ENCODE results near the gene METRNL. TPM values are rescaled to one million over a fixed set of nuclear protein-coding genes. Genes with fewer than 3 reads are reported as not detected.
"Not testable (repeated sequence)": the region's sequence is repeated elsewhere in the genome, so short reads cannot be mapped to it uniquely, and the experiment has no call there.

METRNL gene
- total RNA-seq, 1 experiment from 2014 or later = 21.0 TPM

DNA sequence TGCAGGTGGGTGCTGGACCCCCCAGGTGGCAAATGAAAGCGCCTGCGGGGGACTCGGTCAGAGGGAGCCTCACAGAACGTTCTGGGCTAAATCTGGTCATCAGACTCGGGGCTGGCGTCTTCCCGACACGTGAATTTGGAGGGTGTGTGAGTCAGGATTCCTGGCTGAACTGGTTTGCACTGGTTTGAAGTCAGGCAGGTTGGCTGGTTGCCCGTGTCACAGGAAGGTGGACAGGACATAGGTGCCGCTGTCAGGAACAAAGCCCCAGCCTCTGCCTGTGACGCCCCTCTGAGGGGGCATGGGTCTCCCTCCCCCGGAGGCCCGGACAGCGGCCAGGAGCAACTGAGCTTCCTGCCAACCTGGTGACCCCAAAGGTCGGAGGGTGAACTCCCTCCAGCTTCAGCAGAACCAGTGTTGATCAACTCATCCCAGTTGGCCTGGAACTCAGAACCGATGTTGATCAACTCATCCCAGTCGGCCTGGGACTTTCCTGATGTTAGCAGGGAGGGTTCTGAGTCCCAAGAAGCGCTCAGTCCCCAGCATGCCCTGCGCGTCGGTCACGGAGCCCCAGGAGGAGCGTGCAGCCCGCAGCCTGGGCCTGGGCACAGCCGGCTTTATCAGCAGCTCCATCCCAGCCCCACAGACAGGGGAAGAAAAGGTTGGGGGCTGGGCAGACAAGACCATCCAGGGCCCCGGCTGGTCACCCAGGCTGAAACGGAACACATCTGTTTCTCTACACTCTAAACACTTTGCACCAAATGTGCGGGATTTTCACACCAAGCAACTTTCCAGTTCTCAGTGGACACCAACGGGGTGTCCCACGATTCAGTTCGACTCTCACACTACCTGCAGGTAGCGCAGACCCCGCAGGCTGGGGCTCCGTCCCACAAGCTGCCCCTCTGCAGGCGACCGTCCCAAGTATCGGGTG is 14.4 kb upstream of the METRNL start:
- no peaks in the 10 kb centered on the region for H3K4me1 ChIP-seq (ENCODE audit: control insufficient read depth, insufficient read depth, low read length)
- H3K4me3 ChIP-seq (ENCODE audit: low read depth in 2 of 2, low read length in 2 of 2) = no peak overlapping the region
- in situ Hi-C loops (cut with HindIII; ENCODE audit: low pct_unique_long_range_greater_than_20kb, low sequenced_read_pairs) (no loop called here), intact Hi-C loops (cut with micrococcal nuclease; ENCODE audit: unreplicated experiment) (no loop called here)
- ChIA-PET POLR2A (no interaction called here), CTCF (no interaction called here)
- H3K27me3 ChIP-seq (ENCODE audit: control insufficient read depth, insufficient read depth, low read length) = no peaks in the 10 kb centered on the region
- no peaks in the 10 kb centered on the region for H3K36me3 ChIP-seq (ENCODE audit: control insufficient read depth, insufficient read depth, low read length)
- ATAC-seq (no peak), DNase-seq (ENCODE audit: low read depth, low spot score) (no peak)
- no TSS peak for BruUV-seq (replicated peaks)
- no peak overlapping the region for H3K27ac ChIP-seq (ENCODE audit: low read length)
- no peaks in the 10 kb centered on the region for H3K9me3 ChIP-seq (ENCODE audit: control insufficient read depth, insufficient read depth, low read depth, low read length)
- no peak for TF ChIP-seq SIN3A (IDR thresholded peaks at IDR 0.05; ENCODE audit: borderline replicate concordance, insufficient read depth, low read depth, low read length)
- TF ChIP-seq, protein P1, sequence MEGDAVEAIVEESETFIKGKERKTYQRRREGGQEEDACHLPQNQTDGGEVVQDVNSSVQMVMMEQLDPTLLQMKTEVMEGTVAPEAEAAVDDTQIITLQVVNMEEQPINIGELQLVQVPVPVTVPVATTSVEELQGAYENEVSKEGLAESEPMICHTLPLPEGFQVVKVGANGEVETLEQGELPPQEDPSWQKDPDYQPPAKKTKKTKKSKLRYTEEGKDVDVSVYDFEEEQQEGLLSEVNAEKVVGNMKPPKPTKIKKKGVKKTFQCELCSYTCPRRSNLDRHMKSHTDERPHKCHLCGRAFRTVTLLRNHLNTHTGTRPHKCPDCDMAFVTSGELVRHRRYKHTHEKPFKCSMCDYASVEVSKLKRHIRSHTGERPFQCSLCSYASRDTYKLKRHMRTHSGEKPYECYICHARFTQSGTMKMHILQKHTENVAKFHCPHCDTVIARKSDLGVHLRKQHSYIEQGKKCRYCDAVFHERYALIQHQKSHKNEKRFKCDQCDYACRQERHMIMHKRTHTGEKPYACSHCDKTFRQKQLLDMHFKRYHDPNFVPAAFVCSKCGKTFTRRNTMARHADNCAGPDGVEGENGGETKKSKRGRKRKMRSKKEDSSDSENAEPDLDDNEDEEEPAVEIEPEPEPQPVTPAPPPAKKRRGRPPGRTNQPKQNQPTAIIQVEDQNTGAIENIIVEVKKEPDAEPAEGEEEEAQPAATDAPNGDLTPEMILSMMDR (IDR thresholded peaks at IDR 0.05) = no peak
- no peak for TF ChIP-seq TCF7L2 (IDR thresholded peaks at IDR 0.05; ENCODE audit: low read depth, low read length)
- no peak for TF ChIP-seq POLR2AphosphoS5 (IDR thresholded peaks at IDR 0.05; ENCODE audit: low read depth, low read length)
- TF ChIP-seq, protein P2, sequence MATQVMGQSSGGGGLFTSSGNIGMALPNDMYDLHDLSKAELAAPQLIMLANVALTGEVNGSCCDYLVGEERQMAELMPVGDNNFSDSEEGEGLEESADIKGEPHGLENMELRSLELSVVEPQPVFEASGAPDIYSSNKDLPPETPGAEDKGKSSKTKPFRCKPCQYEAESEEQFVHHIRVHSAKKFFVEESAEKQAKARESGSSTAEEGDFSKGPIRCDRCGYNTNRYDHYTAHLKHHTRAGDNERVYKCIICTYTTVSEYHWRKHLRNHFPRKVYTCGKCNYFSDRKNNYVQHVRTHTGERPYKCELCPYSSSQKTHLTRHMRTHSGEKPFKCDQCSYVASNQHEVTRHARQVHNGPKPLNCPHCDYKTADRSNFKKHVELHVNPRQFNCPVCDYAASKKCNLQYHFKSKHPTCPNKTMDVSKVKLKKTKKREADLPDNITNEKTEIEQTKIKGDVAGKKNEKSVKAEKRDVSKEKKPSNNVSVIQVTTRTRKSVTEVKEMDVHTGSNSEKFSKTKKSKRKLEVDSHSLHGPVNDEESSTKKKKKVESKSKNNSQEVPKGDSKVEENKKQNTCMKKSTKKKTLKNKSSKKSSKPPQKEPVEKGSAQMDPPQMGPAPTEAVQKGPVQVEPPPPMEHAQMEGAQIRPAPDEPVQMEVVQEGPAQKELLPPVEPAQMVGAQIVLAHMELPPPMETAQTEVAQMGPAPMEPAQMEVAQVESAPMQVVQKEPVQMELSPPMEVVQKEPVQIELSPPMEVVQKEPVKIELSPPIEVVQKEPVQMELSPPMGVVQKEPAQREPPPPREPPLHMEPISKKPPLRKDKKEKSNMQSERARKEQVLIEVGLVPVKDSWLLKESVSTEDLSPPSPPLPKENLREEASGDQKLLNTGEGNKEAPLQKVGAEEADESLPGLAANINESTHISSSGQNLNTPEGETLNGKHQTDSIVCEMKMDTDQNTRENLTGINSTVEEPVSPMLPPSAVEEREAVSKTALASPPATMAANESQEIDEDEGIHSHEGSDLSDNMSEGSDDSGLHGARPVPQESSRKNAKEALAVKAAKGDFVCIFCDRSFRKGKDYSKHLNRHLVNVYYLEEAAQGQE (IDR thresholded peaks at IDR 0.05; ENCODE audit: insufficient read depth in 1 of 2, low read depth in 2 of 2, low read length in 1 of 2) = no peak

DNA sequence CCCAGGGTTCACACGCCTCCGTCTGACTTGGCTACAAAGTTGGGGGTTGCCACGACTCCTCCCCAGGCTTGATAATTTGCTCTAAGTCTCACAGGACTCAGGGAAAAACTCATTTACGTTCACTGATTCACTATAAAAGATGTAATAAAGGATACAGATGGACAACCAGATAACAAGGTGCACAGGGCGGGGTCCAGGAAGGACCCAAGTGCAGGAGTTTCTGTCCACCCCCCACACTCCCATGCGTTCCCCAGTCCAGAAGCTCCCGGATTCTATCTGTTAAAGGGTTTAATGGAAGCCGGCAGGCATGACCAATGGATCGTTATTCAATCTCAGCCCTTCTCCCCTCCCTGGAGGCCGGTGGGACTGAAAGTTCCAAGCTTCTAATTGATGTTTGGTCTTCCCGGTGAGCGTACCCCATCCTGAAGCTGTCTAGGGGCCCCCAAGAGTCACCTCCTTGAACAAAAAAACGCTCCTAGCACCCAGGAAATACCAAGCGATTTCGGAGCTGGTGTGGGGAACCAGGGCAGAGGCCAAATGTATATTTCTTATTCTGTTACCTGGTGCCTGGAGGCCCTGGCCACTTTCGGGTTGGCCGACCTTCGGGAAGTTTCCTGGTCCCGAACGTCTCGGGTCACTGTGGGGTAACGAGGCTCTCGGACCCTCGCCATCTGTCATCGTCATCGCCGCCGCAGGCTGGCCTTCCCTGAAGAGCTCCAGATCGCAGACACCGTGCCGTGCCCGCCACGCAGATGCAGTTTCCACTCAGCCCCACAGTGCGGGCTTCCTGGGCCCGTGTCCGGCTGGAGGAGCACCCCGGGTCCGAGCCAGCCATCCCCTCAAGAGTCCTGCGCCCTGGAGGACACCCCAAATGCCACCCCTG is 13.5 kb upstream of the METRNL start:
- in situ Hi-C loops (cut with HindIII; ENCODE audit: low pct_unique_long_range_greater_than_20kb, low sequenced_read_pairs) = no loop called here
- TF ChIP-seq POLR2AphosphoS5 (IDR thresholded peaks at IDR 0.05; ENCODE audit: low read depth, low read length) = no peak
- no peak for TF ChIP-seq TCF7L2 (IDR thresholded peaks at IDR 0.05; ENCODE audit: low read depth, low read length)
- TF ChIP-seq, protein P1 (IDR thresholded peaks at IDR 0.05) = no peak
- TF ChIP-seq SIN3A (IDR thresholded peaks at IDR 0.05; ENCODE audit: borderline replicate concordance, insufficient read depth, low read depth, low read length) = no peak
- TF ChIP-seq, protein P2 (IDR thresholded peaks at IDR 0.05; ENCODE audit: insufficient read depth in 1 of 2, low read depth in 2 of 2, low read length in 1 of 2) = no peak
- DNase-seq (ENCODE audit: low read depth, low spot score) (no peak), ATAC-seq (no peak)
- intact Hi-C loops (cut with micrococcal nuclease; ENCODE audit: unreplicated experiment) = no loop called here
- H3K27me3 ChIP-seq (ENCODE audit: control insufficient read depth, insufficient read depth, low read length) = no peaks in the 10 kb centered on the region
- CTCF ChIA-PET = no interaction called here
- BruUV-seq (replicated peaks) = no TSS peak
- POLR2A ChIA-PET = no interaction called here
- H3K36me3 ChIP-seq (ENCODE audit: control insufficient read depth, insufficient read depth, low read length) = no peaks in the 10 kb centered on the region
- H3K4me3 ChIP-seq (ENCODE audit: low read depth in 2 of 2, low read length in 2 of 2) = no peak overlapping the region
- no peaks in the 10 kb centered on the region for H3K4me1 ChIP-seq (ENCODE audit: control insufficient read depth, insufficient read depth, low read length)
- no peak overlapping the region for H3K27ac ChIP-seq (ENCODE audit: low read length)
- no peaks in the 10 kb centered on the region for H3K9me3 ChIP-seq (ENCODE audit: control insufficient read depth, insufficient read depth, low read depth, low read length)

DNA sequence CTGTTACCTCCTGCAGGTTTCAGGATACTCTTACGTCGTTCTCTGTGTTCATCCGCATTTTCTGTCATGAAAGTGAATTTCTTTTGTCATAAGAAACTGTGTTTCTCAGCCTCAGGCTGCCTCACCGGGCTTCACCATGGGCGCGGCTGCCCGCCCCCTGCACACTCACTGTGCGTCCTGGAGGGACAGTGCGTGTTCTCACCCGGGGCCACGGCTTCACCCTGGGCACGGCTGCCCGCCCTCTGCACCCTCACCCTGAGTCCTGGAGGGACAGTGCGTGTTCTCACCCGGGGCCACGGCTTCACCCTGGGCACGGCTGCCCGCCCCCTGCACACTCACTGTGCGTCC is 12.9 kb upstream of the METRNL start:
- BruUV-seq (replicated peaks); H3K27me3 ChIP-seq (ENCODE audit: control insufficient read depth, insufficient read depth, low read length); H3K27ac ChIP-seq (ENCODE audit: low read length); POLR2A ChIA-PET; H3K4me3 ChIP-seq (ENCODE audit: low read depth in 2 of 2, low read length in 2 of 2); H3K9me3 ChIP-seq (ENCODE audit: control insufficient read depth, insufficient read depth, low read depth, low read length); in situ Hi-C loops (cut with HindIII; ENCODE audit: low pct_unique_long_range_greater_than_20kb, low sequenced_read_pairs); intact Hi-C loops (cut with micrococcal nuclease; ENCODE audit: unreplicated experiment); ATAC-seq; CTCF ChIA-PET; DNase-seq (ENCODE audit: low read depth, low spot score); H3K4me1 ChIP-seq (ENCODE audit: control insufficient read depth, insufficient read depth, low read length); H3K36me3 ChIP-seq (ENCODE audit: control insufficient read depth, insufficient read depth, low read length): not testable (repeated sequence)

All from Panc1 (cell line).